Activated naive CD8-positive, alpha-beta T cell treated with anti-CD3 and anti-CD28 coated beads, Interleukin-2, amount 50 U/mL, for 24 hours (primary cell): Measurements from ENCODE around the gene NOX5.

Experiments
- ATAC-seq: fragments of 150-1000 bp; cut with Tn5 transposase; one replicate; pipeline ENCODE4 v1.10.0; 2021
- DNase-seq: peaks from one replicate; pipeline ENCODE4 v3.0.0; 2021
- H3K27ac Mint-ChIP-seq: one replicate; pipeline ENCODE4 v1.8.0; 2021; ENCODE audit warnings: mild to moderate bottlenecking, mixed read lengths
- H3K27me3 Mint-ChIP-seq: one replicate; pipeline ENCODE4 v1.8.0; 2021; ENCODE audit warnings: mixed read lengths
- H3K36me3 Mint-ChIP-seq: one replicate; pipeline ENCODE4 v1.8.0; 2021; ENCODE audit warnings: low read depth, mixed read lengths
- H3K4me1 Mint-ChIP-seq: one replicate; pipeline ENCODE4 v1.8.0; 2021; ENCODE audit warnings: mixed read lengths
- H3K4me3 Mint-ChIP-seq: one replicate; pipeline ENCODE4 v1.8.0; 2021; ENCODE audit warnings: mild to moderate bottlenecking, moderate library complexity, mixed read lengths
- H3K9me3 Mint-ChIP-seq: one replicate; pipeline ENCODE4 v1.8.0; 2021; ENCODE audit warnings: mixed read lengths

Gene NOX5

GRCh38 chr15:69084404-69085030 is 70.0 kb downstream of the NOX5 start:
- peaks cover 2% of the 10 kb centered on the region for H3K4me1 Mint-ChIP-seq
- no peak for DNase-seq
- no peaks in the 10 kb centered on the region for H3K36me3 Mint-ChIP-seq
- H3K9me3 Mint-ChIP-seq, result no peaks in the 10 kb centered on the region
- H3K27me3 Mint-ChIP-seq, result peaks cover 25% of the 10 kb centered on the region
- H3K27ac Mint-ChIP-seq, result no peak overlapping the region
- ATAC-seq, result no peak
- no peak overlapping the region for H3K4me3 Mint-ChIP-seq

DNA sequence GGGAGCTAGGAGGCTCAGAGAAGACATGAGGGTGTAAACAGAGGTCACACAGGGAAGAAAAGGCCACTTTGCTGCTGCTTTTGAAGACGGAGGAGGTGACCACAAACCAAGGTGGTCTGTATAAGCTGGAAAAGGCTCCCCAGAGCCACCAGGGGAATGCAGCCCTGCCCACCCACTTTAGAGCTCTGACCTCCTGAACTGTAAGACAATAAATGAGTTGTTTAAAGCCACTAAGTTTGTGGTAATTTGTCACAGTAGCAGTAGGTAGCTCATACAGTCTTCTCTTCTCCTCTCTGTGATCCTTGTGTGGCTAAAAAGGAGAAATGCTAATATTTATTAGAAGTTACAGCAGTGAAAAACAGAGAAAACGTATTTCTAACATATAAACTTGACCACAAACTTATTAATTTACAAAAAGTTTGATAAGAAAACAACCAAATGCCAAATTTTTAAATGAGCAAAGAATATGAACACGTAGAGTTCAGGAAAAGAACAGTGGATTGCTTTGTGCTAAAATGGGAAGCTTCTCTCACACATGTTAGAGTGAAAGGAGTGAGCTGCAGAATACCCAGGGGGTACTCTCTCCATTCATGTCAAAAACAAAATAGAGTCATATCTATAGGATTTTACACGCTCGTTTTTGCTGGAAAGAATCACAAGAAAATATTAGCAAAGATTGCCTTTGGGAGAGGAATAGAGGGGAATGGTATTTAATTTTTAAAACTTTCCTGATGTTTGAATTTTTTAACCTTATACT is 71.0 kb downstream of the NOX5 start:
- H3K9me3 Mint-ChIP-seq, result no peaks in the 10 kb centered on the region
- no peak for DNase-seq

GRCh38 chr15:69086427-69087204 is 72.1 kb downstream of the NOX5 start:
- ATAC-seq, result no peak
- no peak overlapping the region for H3K27ac Mint-ChIP-seq
- no peaks in the 10 kb centered on the region for H3K9me3 Mint-ChIP-seq
- peaks cover 18% of the 10 kb centered on the region for H3K27me3 Mint-ChIP-seq
- DNase-seq, result no peak
- peaks cover 2% of the 10 kb centered on the region for H3K4me1 Mint-ChIP-seq
- no peaks in the 10 kb centered on the region for H3K36me3 Mint-ChIP-seq
- H3K4me3 Mint-ChIP-seq, result no peak overlapping the region

More for the DNA sequence above, 71.0 kb downstream of the NOX5 start:
- no peak for ATAC-seq
- H3K27me3 Mint-ChIP-seq, result peaks cover 23% of the 10 kb centered on the region
- no peak overlapping the region for H3K27ac Mint-ChIP-seq
- peaks cover 2% of the 10 kb centered on the region for H3K4me1 Mint-ChIP-seq
- H3K4me3 Mint-ChIP-seq, result no peak overlapping the region
- H3K36me3 Mint-ChIP-seq, result no peaks in the 10 kb centered on the region

DNA sequence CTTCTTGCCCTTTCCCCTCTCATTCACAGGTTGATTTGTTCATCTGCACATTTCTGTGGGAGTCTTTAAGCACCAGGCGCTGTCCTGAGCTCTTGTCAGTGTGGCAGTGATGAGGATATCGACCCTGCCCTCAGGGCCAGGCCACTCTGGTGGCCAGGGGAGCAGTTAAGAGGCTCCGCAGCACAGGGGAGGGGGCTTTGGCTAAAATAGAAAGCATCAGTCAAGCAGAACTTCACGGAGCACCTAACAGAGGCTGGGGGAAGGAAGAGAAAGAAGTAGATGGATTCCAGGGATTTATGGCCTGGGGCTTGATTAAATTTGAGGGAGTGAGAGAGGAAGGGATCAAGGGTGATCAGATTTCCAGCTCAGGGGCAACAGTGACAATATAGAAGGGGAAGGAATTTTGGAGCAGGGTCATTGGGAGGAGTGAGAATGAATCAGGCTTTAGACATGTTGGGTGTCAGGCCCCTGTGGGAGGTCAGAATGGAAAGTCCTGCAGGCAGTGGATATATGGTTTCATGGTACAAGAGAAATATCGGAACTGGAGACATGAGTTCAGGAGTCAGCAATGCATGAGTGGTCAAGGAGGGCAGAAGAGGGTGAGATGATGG is 73.0 kb downstream of the NOX5 start:
- ATAC-seq (no peak), DNase-seq (no peak)
- H3K36me3 Mint-ChIP-seq, result no peaks in the 10 kb centered on the region
- H3K27me3 Mint-ChIP-seq, result peaks cover 17% of the 10 kb centered on the region
- H3K27ac Mint-ChIP-seq, result no peak overlapping the region
- peaks cover 2% of the 10 kb centered on the region for H3K4me1 Mint-ChIP-seq
- H3K9me3 Mint-ChIP-seq, result no peaks in the 10 kb centered on the region
- no peak overlapping the region for H3K4me3 Mint-ChIP-seq

DNA sequence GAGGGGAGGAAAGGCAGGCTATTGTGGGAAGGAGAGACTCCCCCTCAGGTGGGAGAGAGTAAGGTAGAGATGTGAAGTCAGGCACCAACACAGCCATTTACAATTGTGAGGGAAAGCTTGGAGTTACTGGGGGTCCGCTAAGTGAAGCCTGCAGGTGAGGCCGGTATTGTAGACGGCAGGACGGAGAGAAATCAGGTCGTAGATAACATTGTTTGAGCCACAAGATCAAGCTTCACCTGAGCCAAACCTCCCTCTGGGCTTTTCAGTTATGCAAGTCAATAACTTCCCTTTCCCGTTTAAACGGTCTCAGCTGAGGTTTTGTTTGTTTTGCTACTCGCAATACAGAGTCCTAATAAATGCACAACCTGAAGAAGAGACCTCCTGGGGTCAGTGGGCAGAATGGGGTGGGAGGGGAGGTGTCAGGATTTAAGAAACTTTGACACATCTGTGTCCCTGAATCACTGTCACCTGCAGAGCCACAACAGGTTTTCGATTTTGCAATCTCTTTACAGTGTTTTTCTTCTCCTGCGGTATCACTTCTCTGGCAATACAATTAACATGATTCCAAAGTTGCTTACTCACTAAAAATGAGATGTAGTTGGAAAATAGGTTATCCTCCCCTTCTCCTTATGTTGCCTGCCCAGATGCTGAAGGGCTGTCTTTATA is 73.9 kb downstream of the NOX5 start:
- H3K27me3 Mint-ChIP-seq, result peaks cover 14% of the 10 kb centered on the region
- H3K27ac Mint-ChIP-seq, result no peak overlapping the region
- no peaks in the 10 kb centered on the region for H3K4me1 Mint-ChIP-seq
- ATAC-seq, result no peak
- no peaks in the 10 kb centered on the region for H3K9me3 Mint-ChIP-seq
- DNase-seq, result no peak
- H3K36me3 Mint-ChIP-seq, result no peaks in the 10 kb centered on the region
- no peak overlapping the region for H3K4me3 Mint-ChIP-seq

DNA sequence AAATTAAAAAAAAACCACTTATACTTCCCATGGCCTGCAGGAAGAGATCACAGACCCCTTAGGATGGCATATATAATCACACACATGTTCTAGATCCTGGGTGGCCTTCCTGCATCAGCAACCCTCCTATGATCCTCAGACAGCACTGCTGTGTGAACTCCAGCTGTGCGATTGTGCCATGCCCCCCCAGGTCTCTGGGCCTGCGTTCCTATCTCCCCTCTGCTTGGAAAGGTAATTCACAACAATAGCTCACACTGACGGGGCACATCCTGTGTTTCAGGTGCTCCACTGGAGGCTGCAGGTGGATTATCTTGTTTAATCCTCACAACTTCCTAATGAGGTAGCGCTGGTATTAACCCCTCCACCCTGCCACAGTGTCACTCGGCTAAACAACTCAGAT is 74.8 kb downstream of the NOX5 start:
- ATAC-seq, result no peak
- peaks cover 14% of the 10 kb centered on the region for H3K27me3 Mint-ChIP-seq
- no peak for DNase-seq
- no peak overlapping the region for H3K27ac Mint-ChIP-seq
- no peaks in the 10 kb centered on the region for H3K4me1 Mint-ChIP-seq
- no peaks in the 10 kb centered on the region for H3K9me3 Mint-ChIP-seq
- H3K36me3 Mint-ChIP-seq, result no peaks in the 10 kb centered on the region
- H3K4me3 Mint-ChIP-seq, result no peak overlapping the region

- no peaks in the 10 kb centered on the region for H3K36me3 Mint-ChIP-seq
- no peak for DNase-seq
- no peak for ATAC-seq
- no peak overlapping the region for H3K27ac Mint-ChIP-seq
- no peaks in the 10 kb centered on the region for H3K4me1 Mint-ChIP-seq
- H3K4me3 Mint-ChIP-seq, result no peak overlapping the region
- peaks cover 14% of the 10 kb centered on the region for H3K27me3 Mint-ChIP-seq
- no peaks in the 10 kb centered on the region for H3K9me3 Mint-ChIP-seq
Measured at GRCh38 chr15:69090197-69090948, 75.9 kb downstream of the NOX5 start.

DNA sequence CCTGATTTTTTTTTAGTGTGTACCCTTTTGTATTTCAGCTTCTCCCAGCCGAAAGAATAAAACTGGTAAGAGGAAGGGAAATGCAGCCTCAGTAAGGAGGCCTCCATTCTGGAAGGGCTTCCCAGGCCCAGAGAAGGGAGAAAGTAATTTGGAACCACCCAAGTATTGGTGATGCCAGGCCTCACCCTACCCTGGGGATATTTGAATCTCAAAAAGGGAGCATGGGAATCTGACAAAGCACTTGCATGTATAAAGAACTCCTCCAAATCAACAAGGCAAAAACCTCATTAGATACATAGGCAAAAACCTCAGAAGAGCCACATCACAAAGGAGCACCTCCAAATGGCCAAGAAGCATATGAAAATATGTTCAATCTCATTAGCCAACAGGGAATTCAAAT is 77.2 kb downstream of the NOX5 start:
- Mint-ChIP-seq H3K4me1 (no peaks in the 10 kb centered on the region), H3K27ac (no peak overlapping the region), H3K27me3 (peaks cover 10% of the 10 kb centered on the region)

GRCh38 chr15:69092159-69092558 is 77.7 kb downstream of the NOX5 start:
- no peaks in the 10 kb centered on the region for H3K9me3 Mint-ChIP-seq
- no peak overlapping the region for H3K4me3 Mint-ChIP-seq
- DNase-seq, result no peak
- H3K27me3 Mint-ChIP-seq, result peaks cover 8% of the 10 kb centered on the region
- no peak for ATAC-seq
- H3K27ac Mint-ChIP-seq, result no peak overlapping the region
- no peaks in the 10 kb centered on the region for H3K4me1 Mint-ChIP-seq
- H3K36me3 Mint-ChIP-seq, result no peaks in the 10 kb centered on the region

More for the DNA sequence above, 77.2 kb downstream of the NOX5 start:
- no peak overlapping the region for H3K4me3 Mint-ChIP-seq
- no peak for DNase-seq
- no peak for ATAC-seq
- no peaks in the 10 kb centered on the region for H3K36me3 Mint-ChIP-seq
- no peaks in the 10 kb centered on the region for H3K9me3 Mint-ChIP-seq

DNA sequence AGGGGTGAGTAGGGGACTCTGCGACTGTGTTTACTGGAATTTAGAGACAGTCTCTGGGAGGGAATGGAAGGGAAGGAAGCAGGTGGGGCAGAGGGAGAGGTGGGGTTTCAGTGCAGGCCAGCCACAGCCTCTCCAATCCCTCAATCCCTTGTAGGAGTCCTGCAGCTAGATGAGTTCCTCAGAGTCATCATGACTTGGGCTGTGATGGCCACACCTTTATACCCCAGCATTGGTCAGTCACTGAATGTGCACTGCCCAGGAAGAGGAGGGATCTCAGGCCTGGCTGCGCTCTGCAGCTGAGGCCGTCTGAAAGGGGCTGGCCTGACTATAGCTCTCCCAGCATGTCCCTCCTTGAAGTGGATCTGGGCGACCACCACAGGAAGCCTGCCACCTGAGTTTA is 78.6 kb downstream of the NOX5 start:
- H3K27ac Mint-ChIP-seq, result no peak overlapping the region
- no peak overlapping the region for H3K4me3 Mint-ChIP-seq
- peaks cover 2% of the 10 kb centered on the region for H3K27me3 Mint-ChIP-seq
- no peaks in the 10 kb centered on the region for H3K4me1 Mint-ChIP-seq
- no peak for ATAC-seq
- H3K9me3 Mint-ChIP-seq, result no peaks in the 10 kb centered on the region
- no peak for DNase-seq
- no peaks in the 10 kb centered on the region for H3K36me3 Mint-ChIP-seq

DNA sequence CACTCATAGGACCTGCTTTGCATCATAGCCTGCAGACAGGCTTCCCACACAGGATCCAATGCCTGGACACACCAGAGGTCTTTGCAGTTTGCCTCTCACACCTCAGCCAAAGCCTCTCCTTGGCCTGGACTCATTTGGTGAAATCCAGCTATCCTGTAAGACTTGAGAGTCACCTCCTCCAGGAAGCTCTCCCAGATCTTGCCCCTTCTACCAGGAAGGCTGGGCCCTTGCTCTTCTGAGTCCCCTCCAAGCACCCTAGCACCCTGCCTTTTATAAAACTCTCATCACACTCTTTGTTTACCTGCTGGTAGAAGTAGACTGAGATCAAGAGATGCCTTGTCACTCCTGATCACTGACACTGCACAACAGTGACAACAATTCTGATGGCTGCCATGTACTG is 79.1 kb downstream of the NOX5 start:
- DNase-seq (no peak), ATAC-seq (no peak)
- H3K27ac Mint-ChIP-seq, result no peak overlapping the region
- no peak overlapping the region for H3K4me3 Mint-ChIP-seq
- no peaks in the 10 kb centered on the region for H3K36me3 Mint-ChIP-seq
- no peaks in the 10 kb centered on the region for H3K4me1 Mint-ChIP-seq
- no peaks in the 10 kb centered on the region for H3K9me3 Mint-ChIP-seq
- no peaks in the 10 kb centered on the region for H3K27me3 Mint-ChIP-seq

DNA sequence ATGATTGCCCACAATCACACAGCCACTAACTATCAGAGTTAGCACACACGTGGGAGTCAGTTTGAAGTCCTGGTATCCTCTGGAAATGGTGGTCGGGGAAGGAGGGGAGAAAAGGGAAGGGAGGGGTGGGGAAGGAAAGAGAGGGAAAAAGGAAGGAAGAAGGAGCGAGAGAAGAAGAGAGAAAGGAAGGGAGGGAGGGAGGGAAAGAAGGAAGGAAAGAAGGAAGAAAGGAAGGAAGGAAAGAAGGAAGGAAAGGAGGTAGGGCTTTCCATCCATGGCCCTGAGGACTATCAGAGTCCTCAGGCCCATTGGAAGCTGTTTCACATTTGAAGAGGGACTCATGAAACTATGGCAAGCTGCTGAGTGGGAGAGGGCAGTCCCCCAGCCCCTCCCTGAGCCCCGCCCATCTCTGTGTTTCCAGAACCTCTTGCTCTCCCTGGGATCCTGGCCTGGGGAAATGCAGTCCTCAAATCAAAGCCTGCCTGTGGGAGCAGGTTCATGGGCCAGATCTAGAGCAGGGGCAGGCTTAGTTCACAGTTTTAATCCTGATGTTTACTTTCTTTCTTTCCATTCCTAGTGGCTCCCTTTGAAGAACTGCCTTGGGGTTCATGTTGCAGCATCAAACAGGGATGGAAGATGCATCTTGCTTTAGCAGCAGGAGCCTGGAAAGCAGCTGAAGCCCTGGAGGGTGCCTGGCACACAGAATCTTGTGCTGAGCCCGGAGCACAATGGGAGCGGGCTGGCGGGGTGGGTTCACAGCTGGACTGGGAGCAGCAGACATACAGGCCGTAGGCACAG is 79.8 kb downstream of the NOX5 start:
- no peak for ATAC-seq
- H3K36me3 Mint-ChIP-seq, result no peaks in the 10 kb centered on the region
- no peaks in the 10 kb centered on the region for H3K9me3 Mint-ChIP-seq
- H3K4me1 Mint-ChIP-seq, result no peaks in the 10 kb centered on the region
- H3K4me3 Mint-ChIP-seq, result no peak overlapping the region
- H3K27ac Mint-ChIP-seq, result no peak overlapping the region
- no peaks in the 10 kb centered on the region for H3K27me3 Mint-ChIP-seq
- DNase-seq, result no peak

GRCh38 chr15:69095274-69095673 is 80.8 kb downstream of the NOX5 start:
- DNase-seq (no peak), ATAC-seq (no peak)
- no peaks in the 10 kb centered on the region for H3K4me1 Mint-ChIP-seq
- H3K4me3 Mint-ChIP-seq, result no peak overlapping the region
- H3K36me3 Mint-ChIP-seq, result no peaks in the 10 kb centered on the region
- no peaks in the 10 kb centered on the region for H3K9me3 Mint-ChIP-seq
- no peak overlapping the region for H3K27ac Mint-ChIP-seq
- H3K27me3 Mint-ChIP-seq, result no peaks in the 10 kb centered on the region
